WTC11 (cell line): ENCODE results near the gene DDO. TPM values are rescaled to one million over a fixed set of nuclear protein-coding genes. Genes with fewer than 3 reads are reported as not detected.

ENCODE experiments used
- ATAC-seq: fragments of 200-7000 bp; cut with Tn5 transposase; 2 replicates; pipeline ENCODE4 v1.10.0; 2021; ENCODE audit warnings: mild to moderate bottlenecking, moderate library complexity
- CTCF ChIA-PET: fragments of 300-600 bp; sonication (Branson Sonifier 250); formaldehyde crosslinking; loops from one replicate; lab custom pipeline; 2021; ENCODE audit warnings: antibody characterized with exemption; lab: Charles Lee
- POLR2A ChIA-PET: fragments of 350-600 bp; sonication (Branson Sonifier 250); formaldehyde crosslinking; loops from one replicate; lab custom pipeline; 2021; ENCODE audit warnings: antibody characterized with exemption; lab: Charles Lee
- DNase-seq: peaks from one replicate; pipeline ENCODE4 v3.0.0; 2021; ENCODE audit warnings: low spot score
- H3K27ac Mint-ChIP-seq: 2 replicates; pipeline ENCODE4 v1.8.0; 2021; ENCODE audit warnings: mixed read lengths
- H3K27me3 Mint-ChIP-seq: 2 replicates; pipeline ENCODE4 v1.8.0; 2021; ENCODE audit warnings: low read depth, mild to moderate bottlenecking, moderate library complexity, mixed read lengths
- H3K36me3 Mint-ChIP-seq: 2 replicates; pipeline ENCODE4 v1.8.0; 2021; ENCODE audit warnings: mixed read lengths
- H3K4me1 Mint-ChIP-seq: 2 replicates; pipeline ENCODE4 v1.8.0; 2022; ENCODE audit warnings: mixed read lengths
- H3K4me3 Mint-ChIP-seq: 2 replicates; pipeline ENCODE4 v1.8.0; 2021; ENCODE audit warnings: mild to moderate bottlenecking, moderate library complexity, mixed read lengths
- H3K9me3 Mint-ChIP-seq: 2 replicates; pipeline ENCODE4 v1.8.0; 2021; ENCODE audit warnings: mixed read lengths
- ATF6 ChIP-seq: sonication (generic); formaldehyde crosslinking; IDR thresholded peaks from 2 replicates; pipeline ENCODE4 v1.8.1; 2023; ENCODE audit warnings: mild to moderate bottlenecking, missing genetic modification reagents
- E2F1 ChIP-seq: sonication (generic); formaldehyde crosslinking; IDR thresholded peaks from 2 replicates; pipeline ENCODE4 v1.8.0; 2022; ENCODE audit warnings: mild to moderate bottlenecking, missing genetic modification reagents
- E2F5 ChIP-seq: sonication (generic); formaldehyde crosslinking; IDR thresholded peaks from 2 replicates; pipeline ENCODE4 v1.8.1; 2022; ENCODE audit warnings: mild to moderate bottlenecking, moderate library complexity, missing genetic modification reagents
- GABPB1 ChIP-seq: sonication (generic); formaldehyde crosslinking; IDR thresholded peaks from 2 replicates; pipeline ENCODE4 v1.8.1; 2023; ENCODE audit warnings: mild to moderate bottlenecking, missing genetic modification reagents
- GRHL2 ChIP-seq: fragments of 250-450 bp; sonication (Bioruptor Pico); IDR thresholded peaks from 2 replicates; pipeline ENCODE4 v1.8.0; 2022; ENCODE audit warnings: mild to moderate bottlenecking, moderate library complexity; ENCODE audit not compliant: insufficient replicate concordance, severe bottlenecking
- IRF1 ChIP-seq: sonication (generic); formaldehyde crosslinking; IDR thresholded peaks from 2 replicates; pipeline ENCODE4 v1.8.0; 2023; ENCODE audit warnings: missing genetic modification reagents
- JAZF1 ChIP-seq: fragments of 250-450 bp; sonication (Bioruptor Pico); IDR thresholded peaks from 2 replicates; pipeline ENCODE4 v1.9.0; 2021; ENCODE audit warnings: moderate library complexity, mild to moderate bottlenecking, inconsistent platforms
- MYBL2 ChIP-seq: sonication (generic); formaldehyde crosslinking; IDR thresholded peaks from 2 replicates; pipeline ENCODE4 v1.8.1; 2023; ENCODE audit warnings: mild to moderate bottlenecking, moderate library complexity, missing genetic modification reagents
- NR1H2 ChIP-seq: sonication (generic); formaldehyde crosslinking; IDR thresholded peaks from 2 replicates; pipeline ENCODE4 v1.9.0; 2021; ENCODE audit warnings: mild to moderate bottlenecking, moderate library complexity, missing genetic modification reagents
- PRDM15 ChIP-seq: sonication (generic); formaldehyde crosslinking; IDR thresholded peaks from 2 replicates; pipeline ENCODE4 v1.8.0; 2022; ENCODE audit warnings: missing genetic modification reagents
- SMAD3 ChIP-seq: sonication (generic); formaldehyde crosslinking; IDR thresholded peaks from 2 replicates; pipeline ENCODE4 v1.8.0; 2022; ENCODE audit warnings: missing genetic modification reagents, mild to moderate bottlenecking, borderline replicate concordance
- USF1 ChIP-seq: sonication (generic); formaldehyde crosslinking; IDR thresholded peaks from 2 replicates; pipeline ENCODE4 v1.8.0; 2022; ENCODE audit warnings: mild to moderate bottlenecking, missing genetic modification reagents
- ZBTB43 ChIP-seq: sonication (generic); formaldehyde crosslinking; IDR thresholded peaks from 2 replicates; pipeline ENCODE4 v1.8.1; 2023; ENCODE audit warnings: mild to moderate bottlenecking, missing genetic modification reagents
- ZNF281 ChIP-seq: sonication (generic); formaldehyde crosslinking; IDR thresholded peaks from 2 replicates; pipeline ENCODE4 v1.8.0; 2023; ENCODE audit warnings: mild to moderate bottlenecking, missing genetic modification reagents
- ZNF317 ChIP-seq: sonication (generic); formaldehyde crosslinking; IDR thresholded peaks from 2 replicates; pipeline ENCODE4 v1.8.1; 2023; ENCODE audit warnings: low read depth, mild to moderate bottlenecking, moderate library complexity, missing genetic modification reagents, borderline replicate concordance
- ZNF396 ChIP-seq: fragments of 250-450 bp; sonication (Bioruptor Pico); IDR thresholded peaks from 2 replicates; pipeline ENCODE4 v1.8.0; 2021; ENCODE audit warnings: mild to moderate bottlenecking, moderate library complexity, borderline replicate concordance
- ZSCAN18 ChIP-seq: fragments of 250-450 bp; sonication (Bioruptor Pico); IDR thresholded peaks from 2 replicates; pipeline ENCODE4 v2.1.2; 2022; ENCODE audit warnings: mild to moderate bottlenecking, moderate library complexity
- total RNA-seq: library from RNA; stranded (reverse); gene quantifications from 3 replicates; pipeline ENCODE4 v1.2.3, GENCODE V29; 2021

Gene DDO
- total RNA-seq, 1 experiment from 2014 or later: not detected

- Mint-ChIP-seq H3K36me3 (no peaks in the 10 kb centered on the region), H3K27ac (0 out of 2 replicates have a peak overlapping the region, but pooled peaks have one; percentile 15), H3K9me3 (no peaks in the 10 kb centered on the region), H3K4me3 (no peak overlapping the region), H3K4me1 (peaks cover 11% of the 10 kb centered on the region), H3K27me3 (no peaks in the 10 kb centered on the region)
- POLR2A ChIA-PET: no interaction called here
- ATAC-seq: peak; percentile 95
- TF ChIP-seq ZNF396 (CRISPR knock-in tag): no peak
- TF ChIP-seq ZSCAN18: no peak
- TF ChIP-seq E2F1 (CRISPR knock-in tag): no peak
- TF ChIP-seq E2F5 (CRISPR knock-in tag): no peak
- DNase-seq: peak; percentile 38
- CTCF ChIA-PET: interaction anchor here (0.5 to 2.0 kb wide), 8 partner anchors 51 to 811 kb away, joined by 3 to 16 read pairs (median 3); no protein-coding TSS in a partner anchor
These were observed 22.6 kb downstream of the DDO start for GRCh38 chr6:110392727-110393126.

- H3K36me3 Mint-ChIP-seq: no peaks in the 10 kb centered on the region
- TF ChIP-seq MYBL2 (CRISPR knock-in tag): no peak
- no peak for TF ChIP-seq ZNF281 (CRISPR knock-in tag)
- no peak for TF ChIP-seq GRHL2
- TF ChIP-seq PRDM15: no peak
- no peak for TF ChIP-seq JAZF1 (CRISPR knock-in tag)
- no peak for TF ChIP-seq GABPB1 (CRISPR knock-in tag)
- TF ChIP-seq SMAD3: no peak
- TF ChIP-seq ATF6 (CRISPR knock-in tag): no peak
- no peak for TF ChIP-seq NR1H2 (CRISPR knock-in tag)
- TF ChIP-seq USF1 (CRISPR knock-in tag): no peak
- no peak for TF ChIP-seq IRF1 (CRISPR knock-in tag)
- no peak for TF ChIP-seq ZBTB43 (CRISPR knock-in tag)
- TF ChIP-seq ZNF317 (CRISPR knock-in tag): no peak
These were observed 25.0 kb downstream of the DDO start for GRCh38 chr6:110390404-110390803.

More at GRCh38 chr6:110390404-110390803, 25.0 kb downstream of the DDO start:
- DNase-seq (no peak), ATAC-seq (no peak)
- ChIA-PET POLR2A (no interaction called here), CTCF (interaction anchor here (1.0 to 2.7 kb wide), 5 partner anchors 48 to 607 kb away, joined by 3 to 17 read pairs (median 4); no protein-coding TSS in a partner anchor)
- no peak overlapping the region for H3K27ac Mint-ChIP-seq
- H3K9me3 Mint-ChIP-seq: no peaks in the 10 kb centered on the region
- no peaks in the 10 kb centered on the region for H3K27me3 Mint-ChIP-seq
- H3K4me1 Mint-ChIP-seq: peaks cover 19% of the 10 kb centered on the region
- H3K4me3 Mint-ChIP-seq: no peak overlapping the region
